ENCODE measurements around the gene CACNA2D3. TPM values are rescaled to one million over a fixed set of nuclear protein-coding genes. Genes with fewer than 3 reads are reported as not detected.

The CACNA2D3 gene
- total RNA-seq, 1 experiment from 2014 or later: 0.59 TPM

GRCh38 chr3:54270816-54271526 is 148.6 kb downstream of the CACNA2D3 start:
- Histone ChIP-seq H3K27ac (no peak overlapping the region), H3K4me2 (no peak overlapping the region), H3K9me2 (ENCODE audit: insufficient read depth) (no peaks in the 10 kb centered on the region), H3K79me2 (ENCODE audit: low read depth) (no peaks in the 10 kb centered on the region), H3K27me3 (ENCODE audit: insufficient read depth, low read depth) (peaks cover 7% of the 10 kb centered on the region; the same call in 1 of the 2 replicates), H3K4me1 (replicated peaks; ENCODE audit: insufficient read depth) (no peaks in the 10 kb centered on the region), H2AFZ (no peak overlapping the region), H3K9me3 (ENCODE audit: insufficient read depth, low read depth) (no peaks in the 10 kb centered on the region), H3K36me3 (ENCODE audit: low read depth) (no peaks in the 10 kb centered on the region), H3K4me3 (no peak overlapping the region), H3F3A (ENCODE audit: insufficient read depth, low read depth) (no peaks in the 10 kb centered on the region), H4K20me1 (ENCODE audit: insufficient read depth) (no peaks in the 10 kb centered on the region)
- POLR2A ChIA-PET (ENCODE audit: unreplicated experiment): no interaction called here
- intact Hi-C loops (cut with micrococcal nuclease; ENCODE audit: unreplicated experiment): no loop called here
- BruUV-seq (replicated peaks): no TSS peak
- DNase-seq: no peak
- no peak for TF ChIP-seq CTCF (conservative IDR thresholded peaks at IDR 0.05)
- no peak for TF ChIP-seq EZH2 (IDR thresholded peaks at IDR 0.05; ENCODE audit: low read depth)
- CTCF ChIA-PET: no interaction called here

GRCh38 chr3:54273791-54274190 is 151.4 kb downstream of the CACNA2D3 start:
- TF ChIP-seq CTCF (conservative IDR thresholded peaks at IDR 0.05) (no peak), EZH2 (IDR thresholded peaks at IDR 0.05; ENCODE audit: low read depth) (no peak)
- Histone ChIP-seq H3K27ac (no peak overlapping the region), H4K20me1 (ENCODE audit: insufficient read depth) (no peaks in the 10 kb centered on the region), H3K4me1 (replicated peaks; ENCODE audit: insufficient read depth) (no peaks in the 10 kb centered on the region), H3K9me2 (ENCODE audit: insufficient read depth) (no peaks in the 10 kb centered on the region), H3K4me2 (no peak overlapping the region), H2AFZ (no peak overlapping the region), H3K27me3 (ENCODE audit: insufficient read depth, low read depth) (peaks cover 7% of the 10 kb centered on the region; the same call in 1 of the 2 replicates), H3F3A (ENCODE audit: insufficient read depth, low read depth) (no peaks in the 10 kb centered on the region), H3K4me3 (no peak overlapping the region), H3K9me3 (ENCODE audit: insufficient read depth, low read depth) (no peaks in the 10 kb centered on the region), H3K36me3 (ENCODE audit: low read depth) (no peaks in the 10 kb centered on the region), H3K79me2 (ENCODE audit: low read depth) (no peaks in the 10 kb centered on the region)
- POLR2A ChIA-PET (ENCODE audit: unreplicated experiment): no interaction called here
- no peak for DNase-seq
- CTCF ChIA-PET: no interaction called here
- BruUV-seq (replicated peaks): no TSS peak
- intact Hi-C loops (cut with micrococcal nuclease; ENCODE audit: unreplicated experiment): no loop called here

GRCh38 chr3:54274607-54275006 is 152.3 kb downstream of the CACNA2D3 start:
- peaks cover 10% of the 10 kb centered on the region; the same call in 1 of the 2 replicates for H3K27me3 ChIP-seq (ENCODE audit: insufficient read depth, low read depth)
- BruUV-seq (replicated peaks): no TSS peak
- no peaks in the 10 kb centered on the region for H3K9me3 ChIP-seq (ENCODE audit: insufficient read depth, low read depth)
- H3K4me1 ChIP-seq (replicated peaks; ENCODE audit: insufficient read depth): no peaks in the 10 kb centered on the region
- POLR2A ChIA-PET (ENCODE audit: unreplicated experiment): no interaction called here
- H3K9me2 ChIP-seq (ENCODE audit: insufficient read depth): no peaks in the 10 kb centered on the region
- CTCF ChIA-PET: no interaction called here
- no peak overlapping the region for H3K4me2 ChIP-seq
- intact Hi-C loops (cut with micrococcal nuclease; ENCODE audit: unreplicated experiment): no loop called here
- H3K36me3 ChIP-seq (ENCODE audit: low read depth): no peaks in the 10 kb centered on the region
- H3K79me2 ChIP-seq (ENCODE audit: low read depth): no peaks in the 10 kb centered on the region
- no peaks in the 10 kb centered on the region for H4K20me1 ChIP-seq (ENCODE audit: insufficient read depth)
- H2AFZ ChIP-seq: no peak overlapping the region
- no peak overlapping the region for H3K27ac ChIP-seq
- no peak for DNase-seq
- TF ChIP-seq CTCF (conservative IDR thresholded peaks at IDR 0.05) (no peak), EZH2 (IDR thresholded peaks at IDR 0.05; ENCODE audit: low read depth) (no peak)
- no peak overlapping the region for H3K4me3 ChIP-seq
- H3F3A ChIP-seq (ENCODE audit: insufficient read depth, low read depth): no peaks in the 10 kb centered on the region

Data from PC-9 (cell line).